ENCODE data around the gene LRIG1.

LRIG1 gene

GRCh38 chr3:66432767-66433521, 67.9 kb downstream of the LRIG1 start:
- no peak overlapping the region for H3K4me3 ChIP-seq (ENCODE audit: low read depth, low read length)
- no peak for DNase-seq (ENCODE audit: low read depth)
- TF ChIP-seq, protein P1, sequence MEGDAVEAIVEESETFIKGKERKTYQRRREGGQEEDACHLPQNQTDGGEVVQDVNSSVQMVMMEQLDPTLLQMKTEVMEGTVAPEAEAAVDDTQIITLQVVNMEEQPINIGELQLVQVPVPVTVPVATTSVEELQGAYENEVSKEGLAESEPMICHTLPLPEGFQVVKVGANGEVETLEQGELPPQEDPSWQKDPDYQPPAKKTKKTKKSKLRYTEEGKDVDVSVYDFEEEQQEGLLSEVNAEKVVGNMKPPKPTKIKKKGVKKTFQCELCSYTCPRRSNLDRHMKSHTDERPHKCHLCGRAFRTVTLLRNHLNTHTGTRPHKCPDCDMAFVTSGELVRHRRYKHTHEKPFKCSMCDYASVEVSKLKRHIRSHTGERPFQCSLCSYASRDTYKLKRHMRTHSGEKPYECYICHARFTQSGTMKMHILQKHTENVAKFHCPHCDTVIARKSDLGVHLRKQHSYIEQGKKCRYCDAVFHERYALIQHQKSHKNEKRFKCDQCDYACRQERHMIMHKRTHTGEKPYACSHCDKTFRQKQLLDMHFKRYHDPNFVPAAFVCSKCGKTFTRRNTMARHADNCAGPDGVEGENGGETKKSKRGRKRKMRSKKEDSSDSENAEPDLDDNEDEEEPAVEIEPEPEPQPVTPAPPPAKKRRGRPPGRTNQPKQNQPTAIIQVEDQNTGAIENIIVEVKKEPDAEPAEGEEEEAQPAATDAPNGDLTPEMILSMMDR (IDR thresholded peaks at IDR 0.05; ENCODE audit: control insufficient read depth, extremely low read depth, insufficient read depth) = no peak

- DNase-seq (ENCODE audit: low read depth) = no peak
- H3K4me3 ChIP-seq (ENCODE audit: low read depth, low read length) = no peak overlapping the region
Measured at GRCh38 chr3:66432041-66432766, 68.6 kb downstream of the LRIG1 start.

DNA sequence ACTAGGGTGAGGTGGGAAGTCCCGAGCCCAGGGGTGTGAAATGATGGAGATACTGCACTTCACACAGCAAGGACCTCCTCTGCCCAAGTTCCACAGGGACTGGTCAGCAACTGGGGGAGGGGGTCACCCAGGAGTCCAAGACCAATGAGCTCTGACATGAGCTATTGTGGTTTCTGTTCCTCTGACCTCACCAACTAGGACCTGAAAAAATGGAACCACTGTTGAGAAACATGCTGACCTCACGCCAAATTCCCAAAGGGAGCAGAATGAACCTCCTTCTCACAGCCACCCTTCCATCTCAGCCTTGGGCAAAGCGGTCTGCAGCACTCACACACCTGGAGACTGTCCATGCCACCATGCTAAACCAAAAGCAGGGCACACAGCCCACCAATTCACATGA, 69.3 kb downstream of the LRIG1 start:
- no peak for DNase-seq (ENCODE audit: low read depth)
- TF ChIP-seq, protein P1 (IDR thresholded peaks at IDR 0.05; ENCODE audit: control insufficient read depth, extremely low read depth, insufficient read depth) = no peak
- H3K4me3 ChIP-seq (ENCODE audit: low read depth, low read length) = no peak overlapping the region

More at GRCh38 chr3:66432041-66432766, 68.6 kb downstream of the LRIG1 start:
- TF ChIP-seq, protein P1 (IDR thresholded peaks at IDR 0.05; ENCODE audit: control insufficient read depth, extremely low read depth, insufficient read depth) = no peak

DNA sequence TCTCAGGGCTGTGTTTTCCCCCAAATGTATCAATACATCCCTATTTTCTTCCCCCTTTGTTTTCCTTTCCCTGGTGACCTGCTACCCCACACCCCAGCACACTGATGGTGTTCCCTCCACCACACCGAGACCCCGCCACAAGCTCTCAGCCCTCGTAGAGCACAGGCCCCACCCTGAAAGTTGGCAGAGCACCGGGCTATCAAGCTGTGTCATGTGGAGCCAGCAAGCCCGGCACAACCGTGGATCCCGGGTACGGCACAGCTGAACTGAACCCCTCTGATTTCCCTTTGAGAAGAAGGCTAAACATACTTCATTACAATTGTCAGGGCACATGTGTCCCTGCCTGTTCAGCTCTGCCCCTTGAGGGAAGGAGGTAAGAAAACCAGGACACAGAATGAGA, 69.9 kb downstream of the LRIG1 start:
- DNase-seq (ENCODE audit: low read depth) = no peak
- TF ChIP-seq, protein P1 (IDR thresholded peaks at IDR 0.05; ENCODE audit: control insufficient read depth, extremely low read depth, insufficient read depth) = no peak
- H3K4me3 ChIP-seq (ENCODE audit: low read depth, low read length) = no peak overlapping the region

- peak; percentile 99 for DNase-seq (ENCODE audit: low read depth)
- TF ChIP-seq, protein P1 (IDR thresholded peaks at IDR 0.05; ENCODE audit: control insufficient read depth, extremely low read depth, insufficient read depth) = no peak
- H3K4me3 ChIP-seq (ENCODE audit: low read depth, low read length) = peak overlapping the region; percentile 8
Measured at GRCh38 chr3:66428733-66429132, 72.1 kb downstream of the LRIG1 start.

DNA sequence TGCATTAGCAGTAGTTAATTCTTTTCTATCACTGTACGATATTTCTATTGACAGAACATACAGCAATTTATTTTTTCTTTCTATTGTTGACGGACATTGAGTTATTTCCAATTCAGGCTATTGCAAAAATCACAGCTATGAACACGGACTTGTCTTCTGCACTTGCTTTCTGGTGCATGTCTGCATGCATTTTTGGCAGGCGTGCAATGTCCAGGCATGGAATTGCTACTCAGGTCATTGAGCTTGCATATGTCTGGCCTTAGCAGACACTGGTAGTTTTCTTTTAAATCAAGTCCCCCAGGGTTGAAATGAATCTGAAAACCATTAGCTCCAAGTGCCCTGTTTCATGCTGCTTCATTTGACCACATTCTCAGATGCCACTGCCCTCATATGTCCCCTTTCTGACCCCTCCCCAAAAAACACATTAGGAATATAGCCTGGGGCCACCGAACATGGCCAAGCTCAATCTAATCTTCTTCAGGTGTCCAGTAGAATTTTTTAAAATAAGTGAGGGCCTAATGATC, 72.8 kb downstream of the LRIG1 start:
- H3K4me3 ChIP-seq (ENCODE audit: low read depth, low read length) = peak overlapping the region; percentile 7
- DNase-seq (ENCODE audit: low read depth) = no peak
- TF ChIP-seq, protein P1 (IDR thresholded peaks at IDR 0.05; ENCODE audit: control insufficient read depth, extremely low read depth, insufficient read depth) = no peak
